Measurements from ENCODE around the gene ISCA2.

The ISCA2 gene

DNA sequence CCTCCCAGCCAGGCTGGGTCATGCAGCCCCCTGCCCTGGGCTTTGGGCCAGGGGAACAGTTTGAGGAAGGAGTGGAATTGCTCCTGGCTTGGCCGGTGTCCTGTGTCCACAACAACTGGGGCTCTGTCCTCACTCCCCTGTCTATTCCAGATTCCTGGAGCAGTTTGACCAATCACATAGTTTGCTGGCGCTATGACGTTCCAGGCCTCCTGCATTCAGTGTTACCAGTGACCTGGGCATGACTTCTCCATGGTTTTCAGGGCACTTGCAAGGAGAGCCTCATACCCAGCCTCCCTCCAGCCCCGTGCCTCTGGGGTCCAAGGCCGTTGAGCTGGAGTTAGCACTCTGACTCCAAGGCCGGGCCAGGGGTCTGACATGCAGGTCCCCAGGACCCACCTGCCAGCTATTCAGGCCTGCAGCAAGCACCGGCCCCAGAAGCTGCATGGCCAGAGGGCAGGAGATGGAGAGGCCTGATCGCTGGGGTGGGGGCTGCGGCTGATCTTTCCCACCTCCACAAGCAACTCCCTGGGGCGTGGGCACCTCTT is 34.2 kb downstream of the ISCA2 start:
- H3K36me3 Mint-ChIP-seq (ENCODE audit: low read depth), result no peaks in the 10 kb centered on the region
- DNase-seq, result no peak
- TF ChIP-seq, protein P1, sequence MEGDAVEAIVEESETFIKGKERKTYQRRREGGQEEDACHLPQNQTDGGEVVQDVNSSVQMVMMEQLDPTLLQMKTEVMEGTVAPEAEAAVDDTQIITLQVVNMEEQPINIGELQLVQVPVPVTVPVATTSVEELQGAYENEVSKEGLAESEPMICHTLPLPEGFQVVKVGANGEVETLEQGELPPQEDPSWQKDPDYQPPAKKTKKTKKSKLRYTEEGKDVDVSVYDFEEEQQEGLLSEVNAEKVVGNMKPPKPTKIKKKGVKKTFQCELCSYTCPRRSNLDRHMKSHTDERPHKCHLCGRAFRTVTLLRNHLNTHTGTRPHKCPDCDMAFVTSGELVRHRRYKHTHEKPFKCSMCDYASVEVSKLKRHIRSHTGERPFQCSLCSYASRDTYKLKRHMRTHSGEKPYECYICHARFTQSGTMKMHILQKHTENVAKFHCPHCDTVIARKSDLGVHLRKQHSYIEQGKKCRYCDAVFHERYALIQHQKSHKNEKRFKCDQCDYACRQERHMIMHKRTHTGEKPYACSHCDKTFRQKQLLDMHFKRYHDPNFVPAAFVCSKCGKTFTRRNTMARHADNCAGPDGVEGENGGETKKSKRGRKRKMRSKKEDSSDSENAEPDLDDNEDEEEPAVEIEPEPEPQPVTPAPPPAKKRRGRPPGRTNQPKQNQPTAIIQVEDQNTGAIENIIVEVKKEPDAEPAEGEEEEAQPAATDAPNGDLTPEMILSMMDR (IDR thresholded peaks at IDR 0.05), result no peak
- H3K9me3 Mint-ChIP-seq, result no peaks in the 10 kb centered on the region
- no peak overlapping the region for H3K4me3 Mint-ChIP-seq
- H3K27me3 Mint-ChIP-seq (ENCODE audit: low read depth, poor library complexity), result peaks cover 34% of the 10 kb centered on the region
- no peak overlapping the region for H3K27ac Mint-ChIP-seq
- H3K4me1 Mint-ChIP-seq, result peaks cover 30% of the 10 kb centered on the region

DNA sequence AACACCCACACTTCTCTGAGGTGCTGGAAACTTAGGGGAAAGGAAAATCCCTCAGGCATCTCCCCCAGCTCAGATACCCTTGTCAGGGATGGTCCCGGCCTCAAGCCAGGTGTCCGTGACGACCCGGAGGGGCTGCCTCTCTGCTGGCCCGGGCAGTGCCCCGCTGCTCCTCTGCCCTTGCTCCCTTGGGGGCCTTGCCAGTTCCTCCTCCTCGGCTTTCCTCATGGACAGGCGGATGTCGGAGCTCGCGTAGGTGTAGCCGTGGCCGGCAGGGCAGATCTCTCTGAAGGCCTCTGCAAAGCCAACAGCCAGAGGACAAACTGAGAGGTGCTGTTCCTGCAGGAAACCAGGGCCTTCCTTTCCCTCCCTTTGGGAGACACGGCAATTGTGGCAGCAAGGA is 34.8 kb downstream of the ISCA2 start:
- Mint-ChIP-seq H3K27ac (no peak overlapping the region), H3K27me3 (ENCODE audit: low read depth, poor library complexity) (peaks cover 35% of the 10 kb centered on the region), H3K9me3 (no peaks in the 10 kb centered on the region), H3K4me3 (no peak overlapping the region), H3K4me1 (peaks cover 26% of the 10 kb centered on the region), H3K36me3 (ENCODE audit: low read depth) (no peaks in the 10 kb centered on the region)
- TF ChIP-seq, protein P1 (IDR thresholded peaks at IDR 0.05), result no peak
- no peak for DNase-seq

DNA sequence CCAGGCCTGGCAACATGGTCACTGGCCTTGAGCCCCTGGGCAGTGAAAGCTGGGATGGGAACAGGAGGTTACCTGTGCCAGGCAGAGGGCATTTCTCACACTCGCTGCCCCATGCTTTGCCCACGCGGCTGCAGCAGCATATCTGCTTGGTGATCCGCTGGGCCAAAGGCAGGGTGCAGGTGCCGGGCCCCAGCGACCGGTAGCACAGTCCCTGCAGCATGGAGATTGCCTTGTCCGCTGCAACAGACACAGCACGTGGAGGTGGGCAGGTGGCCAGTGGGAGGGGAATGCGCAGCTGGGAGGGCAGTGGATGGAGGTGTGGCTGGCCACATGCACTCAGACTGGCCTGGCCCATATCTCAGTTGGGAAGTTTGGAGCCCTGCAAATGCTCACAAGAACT is 35.3 kb downstream of the ISCA2 start:
- Mint-ChIP-seq H3K4me1 (peaks cover 25% of the 10 kb centered on the region), H3K27ac (no peak overlapping the region), H3K9me3 (no peaks in the 10 kb centered on the region), H3K27me3 (ENCODE audit: low read depth, poor library complexity) (peaks cover 33% of the 10 kb centered on the region), H3K4me3 (no peak overlapping the region), H3K36me3 (ENCODE audit: low read depth) (no peaks in the 10 kb centered on the region)
- DNase-seq, result no peak
- TF ChIP-seq, protein P1 (IDR thresholded peaks at IDR 0.05), result no peak

DNA sequence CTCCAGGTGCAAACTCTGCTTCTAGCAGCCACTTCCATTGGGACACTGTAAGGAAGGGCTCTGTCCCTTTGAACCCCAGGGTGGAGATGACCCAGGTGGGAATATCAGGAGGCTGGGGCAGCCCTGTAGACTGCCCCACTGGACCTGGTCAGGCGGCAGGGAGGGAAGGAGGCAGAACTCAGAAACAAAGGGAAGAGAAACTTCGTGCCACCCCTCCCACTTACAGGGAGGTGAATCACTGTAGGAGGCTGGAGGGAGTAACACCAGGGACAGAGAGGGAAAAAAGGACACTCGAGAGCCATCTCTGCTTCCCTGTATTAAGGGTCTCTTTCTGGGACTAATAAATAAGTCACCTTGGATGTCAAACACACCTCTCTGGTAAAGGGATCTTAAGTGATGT is 37.4 kb downstream of the ISCA2 start:
- Mint-ChIP-seq H3K36me3 (ENCODE audit: low read depth) (no peaks in the 10 kb centered on the region), H3K27ac (no peak overlapping the region), H3K9me3 (no peaks in the 10 kb centered on the region), H3K27me3 (ENCODE audit: low read depth, poor library complexity) (peaks cover 24% of the 10 kb centered on the region), H3K4me1 (peaks cover 10% of the 10 kb centered on the region), H3K4me3 (no peak overlapping the region)
- TF ChIP-seq, protein P1 (IDR thresholded peaks at IDR 0.05), result no peak
- no peak for DNase-seq

DNA sequence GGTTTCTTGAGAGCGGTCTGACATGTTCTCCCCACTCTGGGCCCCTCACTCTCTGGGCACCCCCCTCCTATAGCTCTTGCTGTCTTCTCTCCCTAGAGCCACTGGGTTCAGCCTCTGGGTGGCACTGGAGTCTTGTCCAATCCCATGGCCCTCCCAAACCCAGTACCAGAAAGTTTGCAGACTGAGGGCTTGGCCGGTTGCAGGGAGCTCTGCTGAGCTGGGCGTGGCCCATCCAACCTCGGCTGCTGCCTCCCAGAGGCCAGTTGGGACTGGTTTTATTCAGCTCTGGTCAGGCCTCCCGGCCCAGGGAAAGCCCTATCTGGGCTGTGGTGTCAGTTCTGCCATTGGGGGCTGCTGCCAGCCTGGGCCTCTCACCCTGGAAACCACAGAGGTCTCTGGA is 37.9 kb downstream of the ISCA2 start:
- Mint-ChIP-seq H3K4me3 (no peak overlapping the region), H3K9me3 (no peaks in the 10 kb centered on the region), H3K27me3 (ENCODE audit: low read depth, poor library complexity) (peaks cover 19% of the 10 kb centered on the region), H3K36me3 (ENCODE audit: low read depth) (no peaks in the 10 kb centered on the region), H3K4me1 (peaks cover 7% of the 10 kb centered on the region), H3K27ac (no peak overlapping the region)
- TF ChIP-seq, protein P1 (IDR thresholded peaks at IDR 0.05), result no peak
- no peak for DNase-seq

DNA sequence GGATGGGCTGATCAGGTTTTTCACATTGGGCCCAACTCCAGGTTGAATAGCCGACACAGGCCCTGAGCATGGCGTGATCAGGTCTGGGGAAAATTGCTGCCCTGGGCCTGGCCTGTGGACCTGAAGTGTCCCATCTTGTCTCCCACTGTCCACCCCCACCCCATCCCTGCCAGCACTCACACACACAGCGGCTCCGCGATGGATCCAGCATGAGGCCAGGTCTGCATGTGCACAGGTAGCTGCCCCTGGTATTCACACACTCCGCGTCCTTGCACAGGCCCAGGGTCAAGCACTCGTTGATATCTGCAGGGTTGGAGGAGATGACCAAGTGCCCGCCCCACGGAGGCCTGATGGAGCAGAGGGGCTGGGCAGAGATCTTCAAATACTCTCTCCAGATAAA is 38.7 kb downstream of the ISCA2 start:
- no peak overlapping the region for H3K27ac Mint-ChIP-seq
- peaks cover 7% of the 10 kb centered on the region for H3K4me1 Mint-ChIP-seq
- no peaks in the 10 kb centered on the region for H3K36me3 Mint-ChIP-seq (ENCODE audit: low read depth)
- no peaks in the 10 kb centered on the region for H3K9me3 Mint-ChIP-seq
- TF ChIP-seq, protein P1 (IDR thresholded peaks at IDR 0.05), result no peak
- H3K4me3 Mint-ChIP-seq, result no peak overlapping the region
- DNase-seq, result no peak
- peaks cover 20% of the 10 kb centered on the region for H3K27me3 Mint-ChIP-seq (ENCODE audit: low read depth, poor library complexity)

All from nephron progenitor cell (in vitro differentiated cells).